ENCODE measurements around the gene BSDC1. TPM values are rescaled to one million over a fixed set of nuclear protein-coding genes. Genes with fewer than 3 reads are reported as not detected.
A peak's percentile ranks its signal among the peaks of the same experiment; 100 is the strongest.

Gene BSDC1
- total RNA-seq, 4 donors from 2014 or later, result 96.0 to 140 (median 120) TPM

DNA sequence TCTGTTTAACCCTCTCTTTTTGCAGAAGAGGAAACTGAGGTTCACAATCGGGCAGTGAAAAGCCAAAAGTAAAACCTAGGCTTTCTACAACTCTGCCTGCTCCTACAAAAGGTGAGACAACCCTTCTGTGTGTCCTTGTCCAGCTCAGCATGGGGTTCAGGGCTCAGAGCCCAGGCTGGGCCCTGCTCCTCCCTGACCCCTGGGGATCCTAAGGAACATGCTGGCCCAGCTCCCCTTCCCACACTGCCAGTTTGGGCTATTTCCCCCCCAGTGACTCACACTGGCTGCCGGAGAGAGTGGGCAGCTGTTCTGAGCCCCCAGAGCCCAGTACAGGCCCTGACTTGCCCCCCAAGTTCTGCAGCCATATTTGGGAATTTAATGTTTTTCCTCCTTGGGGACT is 40.8 kb downstream of the BSDC1 start:
- WGBS, result 67% methylated on average over 2 of the region's 2 CpGs

GRCh38 chr1:32352831-32353383 is 41.3 kb downstream of the BSDC1 start:
- H3K4me3 ChIP-seq, result peak overlapping the region; percentile 66
- 52% methylated on average over 2 of the region's 2 CpGs for WGBS
- peaks cover 42% of the 10 kb centered on the region for H3K4me1 ChIP-seq
- no peak for DNase-seq (ENCODE audit: low spot score in 2 of 2)
- H3K36me3 ChIP-seq, result no peaks in the 10 kb centered on the region
- H3K27me3 ChIP-seq, result no peaks in the 10 kb centered on the region
- H3K9me3 ChIP-seq, result no peaks in the 10 kb centered on the region
- H3K27ac ChIP-seq, result peak overlapping the region; percentile 87
- TF ChIP-seq CTCF (IDR thresholded peaks at IDR 0.05), result no peak
- no peak for TF ChIP-seq POLR2AphosphoS5 (IDR thresholded peaks at IDR 0.05)
- no peak for TF ChIP-seq EP300 (IDR thresholded peaks at IDR 0.05)
- TF ChIP-seq POLR2A (IDR thresholded peaks at IDR 0.05), result no peak

More for the DNA sequence above, 40.8 kb downstream of the BSDC1 start:
- Histone ChIP-seq H3K27me3 (no peaks in the 10 kb centered on the region), H3K4me3 (no peak overlapping the region), H3K36me3 (no peaks in the 10 kb centered on the region), H3K9me3 (no peaks in the 10 kb centered on the region), H3K27ac (peak overlapping the region; percentile 52), H3K4me1 (peaks cover 42% of the 10 kb centered on the region)
- no peak for TF ChIP-seq CTCF (IDR thresholded peaks at IDR 0.05)
- TF ChIP-seq POLR2AphosphoS5 (IDR thresholded peaks at IDR 0.05), result no peak
- TF ChIP-seq EP300 (IDR thresholded peaks at IDR 0.05), result no peak
- TF ChIP-seq POLR2A (IDR thresholded peaks at IDR 0.05), result no peak
- no peak for DNase-seq (ENCODE audit: low spot score in 2 of 2)

DNA sequence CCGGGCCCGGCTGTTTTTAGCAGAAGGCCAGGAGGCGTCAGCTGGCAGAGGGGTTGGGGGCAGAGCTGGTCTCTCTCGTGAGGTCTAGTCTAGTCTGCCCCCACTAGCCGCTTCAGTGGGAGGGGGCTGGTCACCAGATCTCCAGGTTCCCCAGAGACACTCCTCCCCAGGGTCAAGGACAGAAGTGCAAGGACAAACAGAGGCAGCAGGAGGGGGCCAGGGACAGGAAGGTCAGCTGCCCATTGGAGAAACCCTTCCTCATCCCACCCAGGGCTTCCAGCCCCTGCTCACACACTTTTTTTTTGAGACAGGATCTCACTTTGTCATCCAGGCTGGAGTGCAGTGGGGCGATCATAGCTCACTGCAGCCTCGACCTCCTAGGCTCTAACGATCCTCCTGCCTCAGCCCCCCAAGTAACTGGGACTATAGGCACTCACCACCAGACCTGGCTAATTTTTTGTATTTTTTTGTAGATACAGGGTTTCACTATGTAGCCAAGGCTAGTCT is 41.9 kb downstream of the BSDC1 start:
- Histone ChIP-seq H3K4me1 (peaks cover 42% of the 10 kb centered on the region), H3K27ac (peak overlapping the region; percentile 87)
- TF ChIP-seq POLR2A (IDR thresholded peaks at IDR 0.05) (no peak), POLR2AphosphoS5 (IDR thresholded peaks at IDR 0.05) (no peak)

GRCh38 chr1:32351399-32352238 is 42.6 kb downstream of the BSDC1 start:
- Histone ChIP-seq H3K4me3 (peak overlapping the region; percentile 66), H3K9me3 (no peaks in the 10 kb centered on the region), H3K4me1 (peaks cover 42% of the 10 kb centered on the region), H3K36me3 (no peaks in the 10 kb centered on the region), H3K27ac (peak overlapping the region; percentile 87), H3K27me3 (no peaks in the 10 kb centered on the region)
- WGBS, result 3% methylated on average over 28 of the region's 75 CpGs
- DNase-seq (ENCODE audit: low spot score in 2 of 2), result peak; percentile 97 to 98
- TF ChIP-seq CTCF (IDR thresholded peaks at IDR 0.05) (no peak), POLR2A (IDR thresholded peaks at IDR 0.05) (peak in 1 of 2 donors; percentile 74), POLR2AphosphoS5 (IDR thresholded peaks at IDR 0.05) (peak in 2 of 3 donors; percentile 21 to 81), EP300 (IDR thresholded peaks at IDR 0.05) (no peak)

More for the DNA sequence above, 41.9 kb downstream of the BSDC1 start:
- no peak for DNase-seq (ENCODE audit: low spot score in 2 of 2)
- Histone ChIP-seq H3K9me3 (no peaks in the 10 kb centered on the region), H3K27me3 (no peaks in the 10 kb centered on the region), H3K4me3 (peak overlapping the region; percentile 66), H3K36me3 (no peaks in the 10 kb centered on the region)
- 52% methylated on average over 8 of the region's 8 CpGs for WGBS

- peak overlapping the region; percentile 66 for H3K4me3 ChIP-seq
- TF ChIP-seq POLR2A (IDR thresholded peaks at IDR 0.05), result no peak
- peak; percentile 14 to 75 for TF ChIP-seq CTCF (IDR thresholded peaks at IDR 0.05)
- peak overlapping the region; percentile 87 for H3K27ac ChIP-seq
- no peaks in the 10 kb centered on the region for H3K36me3 ChIP-seq
- peak; percentile 88 to 89 for DNase-seq (ENCODE audit: low spot score in 2 of 2)
- no peaks in the 10 kb centered on the region for H3K9me3 ChIP-seq
- WGBS, result 28% methylated on average over 19 of the region's 28 CpGs
- no peaks in the 10 kb centered on the region for H3K27me3 ChIP-seq
- peaks cover 42% of the 10 kb centered on the region for H3K4me1 ChIP-seq
Measured at GRCh38 chr1:32350785-32351398, 43.3 kb downstream of the BSDC1 start.

Data from suprapubic skin (tissue), 4 donors.